Measurements from ENCODE around the gene TNFRSF4. TPM values are rescaled to one million over a fixed set of nuclear protein-coding genes. Genes with fewer than 3 reads are reported as not detected.

The TNFRSF4 gene
- total and polyA plus RNA-seq, 8 donors, result 2.0 to 4.5 (median 3.1) TPM

DNA sequence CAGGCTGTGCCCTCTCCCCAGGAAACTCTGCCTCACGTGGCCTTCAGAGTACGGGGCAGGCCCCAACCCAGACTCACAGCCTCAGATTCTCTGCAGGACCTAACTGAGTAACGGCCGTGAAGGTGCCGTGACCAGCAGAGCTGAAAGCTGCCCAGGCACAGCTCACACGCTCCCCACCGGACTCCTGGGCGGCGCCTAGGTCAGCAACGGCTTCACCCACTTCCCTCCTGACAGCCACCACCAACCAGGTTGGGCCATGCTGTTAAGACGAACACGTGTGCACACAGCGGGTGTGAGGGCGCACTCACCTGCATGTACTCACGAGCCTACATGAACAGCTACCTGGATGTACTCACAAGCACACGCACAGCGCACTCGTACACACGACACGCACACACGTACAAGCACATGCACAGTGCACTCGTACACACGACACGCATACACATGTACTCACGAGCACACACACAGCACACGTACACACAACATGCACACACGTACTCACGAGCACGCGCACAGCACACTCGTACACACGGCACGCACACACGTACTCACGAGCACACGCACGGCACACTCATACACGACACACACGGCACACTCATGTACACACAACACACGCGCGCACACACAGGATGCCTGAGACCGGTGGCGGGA, 8.7 kb upstream of the TNFRSF4 start:
- TF ChIP-seq, protein P1, sequence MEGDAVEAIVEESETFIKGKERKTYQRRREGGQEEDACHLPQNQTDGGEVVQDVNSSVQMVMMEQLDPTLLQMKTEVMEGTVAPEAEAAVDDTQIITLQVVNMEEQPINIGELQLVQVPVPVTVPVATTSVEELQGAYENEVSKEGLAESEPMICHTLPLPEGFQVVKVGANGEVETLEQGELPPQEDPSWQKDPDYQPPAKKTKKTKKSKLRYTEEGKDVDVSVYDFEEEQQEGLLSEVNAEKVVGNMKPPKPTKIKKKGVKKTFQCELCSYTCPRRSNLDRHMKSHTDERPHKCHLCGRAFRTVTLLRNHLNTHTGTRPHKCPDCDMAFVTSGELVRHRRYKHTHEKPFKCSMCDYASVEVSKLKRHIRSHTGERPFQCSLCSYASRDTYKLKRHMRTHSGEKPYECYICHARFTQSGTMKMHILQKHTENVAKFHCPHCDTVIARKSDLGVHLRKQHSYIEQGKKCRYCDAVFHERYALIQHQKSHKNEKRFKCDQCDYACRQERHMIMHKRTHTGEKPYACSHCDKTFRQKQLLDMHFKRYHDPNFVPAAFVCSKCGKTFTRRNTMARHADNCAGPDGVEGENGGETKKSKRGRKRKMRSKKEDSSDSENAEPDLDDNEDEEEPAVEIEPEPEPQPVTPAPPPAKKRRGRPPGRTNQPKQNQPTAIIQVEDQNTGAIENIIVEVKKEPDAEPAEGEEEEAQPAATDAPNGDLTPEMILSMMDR (IDR thresholded peaks at IDR 0.05), result no peak
- H3K27ac ChIP-seq, result no peak overlapping the region
- no peaks in the 10 kb centered on the region for H3K27me3 ChIP-seq
- intact Hi-C loops (cut with DNase I), result no loop called here
- no peak for DNase-seq
- no peak overlapping the region for H3K4me3 ChIP-seq
- H3K9me3 ChIP-seq, result no peaks in the 10 kb centered on the region
- H3K36me3 ChIP-seq, result peaks cover 0 to 100% of the 10 kb centered on the region in 2 donors
- peaks cover 0 to 6% of the 10 kb centered on the region in 2 donors for H3K4me1 ChIP-seq
- ATAC-seq, result no peak

DNA sequence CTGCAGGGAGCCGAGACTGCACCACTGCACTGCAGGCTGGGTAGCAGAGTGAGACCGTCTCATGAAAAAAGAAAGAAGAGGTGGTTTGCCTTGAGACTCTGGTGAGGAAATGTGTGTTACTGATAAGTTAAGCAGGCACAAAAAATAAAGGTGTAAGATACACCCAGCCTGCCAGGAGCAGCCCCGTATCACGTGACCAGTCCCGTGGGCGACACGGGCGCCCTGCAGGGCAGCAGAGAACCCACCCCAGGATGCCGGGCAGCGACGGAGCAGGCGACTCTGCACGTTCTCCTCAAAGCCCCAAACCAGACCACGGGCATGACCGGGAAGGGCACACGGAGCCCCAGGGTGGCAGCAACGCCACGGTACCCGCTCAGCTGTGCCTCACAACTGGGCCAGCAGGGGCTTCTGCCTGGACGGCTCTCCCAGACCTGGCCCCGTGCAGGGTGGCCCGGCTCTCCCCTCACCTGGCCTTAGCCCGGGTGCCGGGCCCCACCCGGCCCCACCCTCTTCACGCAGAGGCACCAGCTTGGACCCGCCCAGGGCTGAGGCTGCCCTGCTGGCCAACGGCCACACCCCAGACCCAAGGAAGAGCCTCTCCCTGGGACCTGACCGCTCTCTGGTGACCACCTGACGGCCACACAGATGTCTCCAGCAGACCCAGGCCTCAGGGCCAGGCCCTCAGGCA, 8.1 kb upstream of the TNFRSF4 start:
- TF ChIP-seq, protein P1 (IDR thresholded peaks at IDR 0.05), result no peak
- no peaks in the 10 kb centered on the region for H3K9me3 ChIP-seq
- DNase-seq, result no peak
- H3K4me3 ChIP-seq, result no peak overlapping the region
- no peak for ATAC-seq
- H3K27ac ChIP-seq, result no peak overlapping the region
- peaks cover 0 to 6% of the 10 kb centered on the region in 2 donors for H3K4me1 ChIP-seq
- no peaks in the 10 kb centered on the region for H3K27me3 ChIP-seq
- intact Hi-C loops (cut with DNase I), result no loop called here
- peaks cover 0 to 100% of the 10 kb centered on the region in 2 donors for H3K36me3 ChIP-seq

DNA sequence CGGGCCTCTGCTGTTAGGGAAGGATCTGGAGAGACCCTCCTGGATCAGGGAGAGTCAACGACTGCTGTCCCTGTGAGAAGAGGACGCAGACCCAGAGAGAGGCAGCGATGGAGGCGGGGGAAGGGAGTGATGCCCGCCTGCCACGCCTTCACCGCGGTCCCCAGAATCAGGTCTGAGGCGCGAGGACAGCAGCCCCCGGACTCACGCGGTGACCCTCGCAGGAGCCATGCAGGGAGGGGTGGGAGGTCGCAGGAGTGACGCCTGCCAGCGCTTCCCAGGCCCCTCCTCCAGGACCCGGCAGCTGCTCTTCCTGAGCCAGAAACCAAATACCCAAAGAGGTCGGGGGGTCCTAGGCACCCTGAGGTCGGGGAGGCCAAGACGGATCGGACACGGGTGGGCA, 6.2 kb upstream of the TNFRSF4 start:
- H3K27me3 ChIP-seq, result no peaks in the 10 kb centered on the region
- ATAC-seq, result no peak
- intact Hi-C loops (cut with DNase I), result no loop called here
- peaks cover 0 to 100% of the 10 kb centered on the region in 2 donors for H3K36me3 ChIP-seq
- TF ChIP-seq, protein P1 (IDR thresholded peaks at IDR 0.05), result no peak
- no peak overlapping the region for H3K27ac ChIP-seq
- no peaks in the 10 kb centered on the region for H3K9me3 ChIP-seq
- no peak for DNase-seq
- H3K4me1 ChIP-seq, result peaks cover 0 to 11% of the 10 kb centered on the region in 2 donors
- H3K4me3 ChIP-seq, result no peak overlapping the region

DNA sequence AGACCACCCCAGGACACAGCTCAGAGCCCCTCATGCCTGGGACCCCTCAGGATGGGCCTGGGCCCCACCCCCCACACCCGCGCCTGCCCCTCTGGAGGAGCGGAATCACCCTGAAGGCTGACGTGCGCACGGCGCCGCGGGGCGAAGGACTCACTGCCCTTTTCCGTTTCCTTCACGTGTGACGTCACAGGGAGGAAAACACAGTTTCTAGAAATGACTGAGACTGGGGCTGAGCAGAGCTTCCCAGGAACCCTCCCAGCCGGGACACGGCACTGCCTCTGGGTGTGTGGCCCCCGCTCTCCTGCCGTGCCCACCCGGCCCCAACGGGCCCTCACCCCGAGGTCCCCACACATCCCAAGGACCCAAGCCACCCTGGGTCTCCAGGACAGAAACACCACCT, 5.4 kb upstream of the TNFRSF4 start:
- H3K27ac ChIP-seq, result no peak overlapping the region
- H3K36me3 ChIP-seq, result peaks cover 0 to 92% of the 10 kb centered on the region in 2 donors
- peaks cover 0 to 16% of the 10 kb centered on the region in 2 donors for H3K4me1 ChIP-seq
- TF ChIP-seq, protein P1 (IDR thresholded peaks at IDR 0.05), result no peak
- peaks cover 0 to 2% of the 10 kb centered on the region in 2 donors for H3K27me3 ChIP-seq
- no peak for DNase-seq
- no peak overlapping the region for H3K4me3 ChIP-seq
- no peaks in the 10 kb centered on the region for H3K9me3 ChIP-seq
- no peak for ATAC-seq
- intact Hi-C loops (cut with DNase I), result no loop called here

DNA sequence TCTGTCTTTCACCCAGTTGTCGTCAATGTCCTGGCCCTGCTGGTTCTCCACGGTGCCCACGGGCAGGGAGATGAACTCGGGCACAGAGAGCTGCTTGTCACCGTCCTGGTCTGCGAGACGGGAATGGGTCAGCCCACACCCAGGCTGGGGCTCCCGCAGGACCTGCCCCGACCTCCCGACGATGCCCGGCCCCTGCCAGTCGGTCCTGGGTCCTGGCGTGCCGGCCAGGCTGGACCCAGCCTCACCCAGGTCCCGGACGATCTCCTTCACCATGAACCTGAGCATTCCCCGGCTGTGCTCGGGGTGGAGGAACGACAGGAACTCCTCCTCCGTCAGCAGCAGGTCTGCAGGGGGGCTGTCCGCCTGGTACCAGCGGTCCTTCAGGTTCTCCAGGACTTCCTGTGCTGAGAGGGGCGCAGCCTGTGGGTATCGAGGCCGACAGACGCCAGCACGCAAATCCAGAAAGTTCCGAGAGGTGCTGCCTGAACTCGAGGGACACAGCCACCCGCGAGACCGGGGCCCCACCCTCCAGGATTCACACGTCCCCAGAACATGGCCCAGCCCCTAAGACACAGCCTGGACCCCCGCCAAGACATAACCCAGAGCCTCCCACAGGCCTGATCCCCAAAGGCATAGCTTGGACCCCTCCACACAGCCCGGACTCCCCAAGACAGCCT, 4.7 kb upstream of the TNFRSF4 start:
- intact Hi-C loops (cut with DNase I), result no loop called here
- Histone ChIP-seq H3K27ac (no peak overlapping the region), H3K27me3 (peaks cover 0 to 9% of the 10 kb centered on the region in 2 donors), H3K36me3 (peaks cover 0 to 85% of the 10 kb centered on the region in 2 donors), H3K4me1 (peaks cover 0 to 22% of the 10 kb centered on the region in 2 donors), H3K4me3 (no peak overlapping the region), H3K9me3 (no peaks in the 10 kb centered on the region)
- no peak for DNase-seq
- TF ChIP-seq, protein P1 (IDR thresholded peaks at IDR 0.05), result no peak
- ATAC-seq, result no peak

Data from left lung (tissue), 10 donors.